GM21515 (cell line): ENCODE data around the gene DDAH1.

Experiments
- ATAC-seq: cut with Tn5 transposase; IDR thresholded peaks from one replicate; pipeline ENCODE4 v1.9.1; 2021; ENCODE audit not compliant: unreplicated experiment

DDAH1 gene

DNA sequence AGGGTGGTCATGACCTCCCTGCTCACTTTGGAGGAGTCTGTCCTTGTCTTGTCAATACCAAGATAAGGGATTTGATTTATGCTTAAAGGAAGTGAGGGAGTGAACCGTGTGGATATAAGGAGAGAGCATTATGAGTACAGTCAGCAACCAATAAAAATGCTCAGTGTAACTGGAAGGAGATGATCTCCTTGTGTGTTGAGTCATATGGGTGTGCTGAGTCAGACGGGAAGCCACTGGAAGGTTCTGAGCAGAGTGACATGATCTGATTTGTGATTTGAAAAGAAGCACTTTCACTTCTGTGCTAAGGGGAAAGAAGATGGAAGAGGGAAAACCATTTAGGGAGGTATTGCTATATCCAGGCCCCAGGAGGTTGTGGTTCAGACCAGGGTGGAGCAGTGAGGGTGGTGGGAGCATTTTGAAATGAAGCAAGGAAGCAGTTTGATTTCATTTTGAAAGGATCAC lies 186.1 kb downstream of the DDAH1 start:
- no peak for ATAC-seq

DNA sequence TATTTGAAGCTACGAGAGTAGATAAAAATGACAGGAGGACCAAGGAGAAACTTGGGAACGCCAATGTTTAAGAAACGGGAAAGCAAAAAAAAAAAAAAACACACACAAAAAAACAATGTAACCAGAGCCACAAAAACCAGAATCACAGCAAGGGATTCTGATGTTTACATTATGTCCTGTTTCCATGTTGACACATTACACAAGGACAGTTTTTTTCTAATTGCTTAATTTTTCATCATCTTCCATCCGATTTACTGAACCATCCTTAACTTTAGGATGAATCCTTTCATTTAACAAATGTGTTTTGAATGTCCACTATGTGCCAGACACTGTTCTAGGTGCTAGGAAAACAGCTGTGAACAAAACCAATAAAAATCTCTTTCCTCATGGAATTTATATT lies 187.2 kb downstream of the DDAH1 start:
- no peak for ATAC-seq

DNA sequence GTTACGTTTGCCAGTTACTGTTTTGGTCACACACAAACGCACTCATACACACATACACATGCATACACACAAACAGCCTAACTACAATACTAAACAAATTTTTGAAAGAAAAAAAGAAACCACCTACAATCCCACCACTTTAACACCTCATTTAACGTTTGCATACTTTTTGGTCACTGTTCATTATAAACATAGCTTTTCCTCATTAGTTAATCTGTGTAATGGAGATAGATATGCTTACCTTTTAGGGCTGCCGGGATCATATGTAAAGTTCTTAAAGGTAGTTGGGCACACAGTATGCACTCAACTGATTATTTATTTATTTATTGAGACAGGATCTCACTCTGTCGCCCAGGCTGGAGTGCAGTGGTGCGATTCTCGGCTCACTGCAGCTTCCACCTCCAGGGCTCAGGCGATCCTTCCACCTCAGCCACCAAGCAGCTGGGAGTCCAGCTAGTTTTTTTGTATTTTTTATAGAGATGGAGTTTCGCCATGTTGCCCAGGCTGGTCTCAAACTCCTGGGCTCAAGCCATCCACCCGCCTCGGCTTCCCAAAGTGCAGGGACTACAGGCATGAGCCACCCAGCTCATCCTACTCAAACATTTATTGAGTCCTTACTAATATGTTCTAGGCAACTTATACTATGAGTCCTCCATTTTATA lies 187.8 kb downstream of the DDAH1 start:
- no peak for ATAC-seq

DNA sequence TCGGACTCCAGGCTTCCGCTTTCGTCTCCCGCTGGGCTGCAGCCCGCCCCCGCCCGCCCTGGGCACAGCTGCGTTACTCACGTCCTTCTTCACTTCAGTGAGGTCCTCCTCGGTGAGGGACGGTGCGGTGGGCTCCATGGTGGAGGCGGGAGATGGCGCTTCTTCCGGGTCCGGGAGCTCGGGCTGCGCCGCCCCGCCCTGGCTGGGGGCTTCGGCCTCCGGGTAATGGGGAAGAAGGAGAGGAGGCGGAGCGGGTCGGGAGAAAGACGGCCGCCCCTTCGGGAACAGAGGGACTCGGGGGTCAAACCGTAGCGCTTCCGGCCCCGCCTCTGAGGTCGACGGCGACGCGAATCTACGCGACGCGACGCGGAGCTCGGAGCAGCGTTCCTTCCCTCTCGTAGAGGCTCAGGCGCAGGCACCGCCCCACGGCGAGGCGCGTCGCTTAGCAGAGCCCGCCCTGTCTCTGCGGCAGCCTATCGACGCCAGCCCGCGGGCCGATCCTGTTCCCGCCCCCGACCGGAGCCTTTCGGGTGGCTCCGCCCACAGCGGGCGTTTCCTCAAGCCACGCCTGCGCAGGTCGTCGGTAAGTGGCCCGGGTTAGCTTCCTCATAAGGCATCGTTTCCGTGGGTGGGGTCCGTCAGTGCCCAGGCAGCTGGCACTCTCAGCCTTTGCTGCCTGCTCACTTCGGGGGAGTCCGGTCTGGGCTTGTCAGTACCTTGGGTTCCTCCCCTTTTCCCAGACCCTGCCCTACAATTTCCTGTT lies 188.6 kb downstream of the DDAH1 start, which contains the start of gene BCL10:
Gene BCL10 (minus strand): TSS at position 418 of the 763 bp plus-strand sequence. CDS start 280 bp downstream, at position 138.
- peak; percentile 98 for ATAC-seq

DNA sequence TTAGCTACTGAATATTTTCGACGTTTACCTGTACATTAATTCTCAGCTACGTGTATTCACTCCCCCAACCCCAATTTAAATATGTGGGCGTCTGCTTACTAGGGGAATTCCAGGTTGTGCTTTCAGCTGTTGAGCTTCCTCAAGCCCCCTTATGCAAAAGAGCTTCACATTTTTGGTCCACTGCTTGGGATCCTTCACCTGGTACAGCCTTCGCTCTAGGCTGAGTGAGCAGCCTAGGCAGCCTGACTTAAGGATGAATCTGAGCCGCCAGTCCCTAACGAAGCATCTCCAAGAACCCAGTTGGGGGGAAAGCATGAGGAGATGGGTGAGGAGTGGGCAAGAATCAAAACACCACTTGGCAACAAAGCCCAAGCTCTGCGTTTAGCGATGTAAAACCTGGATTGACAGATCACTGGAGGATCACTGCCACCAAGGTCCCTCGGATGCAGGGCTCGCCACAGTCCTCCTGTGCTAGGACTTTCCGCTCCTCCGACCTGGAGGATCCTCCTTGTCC lies 189.2 kb downstream of the DDAH1 start:
- ATAC-seq: no peak

DNA sequence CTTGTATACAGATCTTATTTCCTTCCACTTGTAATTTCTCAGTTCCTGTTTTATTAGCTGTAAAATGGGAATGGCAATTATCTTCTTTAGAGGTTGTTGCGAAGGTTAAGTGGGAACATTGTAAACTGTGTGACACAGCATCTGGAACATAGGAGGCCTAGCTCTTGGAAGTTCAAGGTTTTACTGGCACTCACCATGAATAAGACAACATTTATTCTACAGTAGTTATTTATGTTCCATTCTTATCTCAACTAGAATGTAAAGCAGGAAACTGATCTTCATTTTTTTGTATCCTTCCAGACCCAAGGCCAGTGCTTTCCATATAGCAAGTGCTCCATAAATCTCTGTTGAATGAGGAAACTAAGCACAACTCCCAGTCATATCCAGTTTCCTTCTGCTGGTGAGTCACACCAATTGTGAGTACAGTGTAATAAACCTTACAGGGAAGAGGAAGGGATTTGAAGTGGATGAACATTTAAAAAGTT lies 189.9 kb downstream of the DDAH1 start:
- ATAC-seq: no peak

DNA sequence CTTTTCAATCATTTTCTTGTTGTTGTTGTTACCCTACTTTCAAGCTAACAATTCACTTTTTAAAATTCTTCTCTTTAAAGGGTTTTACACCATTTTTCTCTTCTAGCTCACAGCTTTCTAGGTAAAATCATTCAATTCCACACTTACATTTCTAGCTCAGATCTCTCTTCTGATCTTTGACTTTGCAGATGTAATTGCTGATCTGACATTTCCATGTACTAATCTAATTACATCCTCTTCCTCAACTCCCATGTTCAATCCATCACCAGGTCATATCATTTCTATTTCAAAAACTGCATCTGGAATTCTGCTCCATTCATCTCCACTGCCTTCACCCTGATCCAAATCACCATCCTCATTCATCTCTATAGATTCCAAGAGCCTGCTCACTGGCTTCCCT lies 191.6 kb downstream of the DDAH1 start:
- no peak for ATAC-seq

DNA sequence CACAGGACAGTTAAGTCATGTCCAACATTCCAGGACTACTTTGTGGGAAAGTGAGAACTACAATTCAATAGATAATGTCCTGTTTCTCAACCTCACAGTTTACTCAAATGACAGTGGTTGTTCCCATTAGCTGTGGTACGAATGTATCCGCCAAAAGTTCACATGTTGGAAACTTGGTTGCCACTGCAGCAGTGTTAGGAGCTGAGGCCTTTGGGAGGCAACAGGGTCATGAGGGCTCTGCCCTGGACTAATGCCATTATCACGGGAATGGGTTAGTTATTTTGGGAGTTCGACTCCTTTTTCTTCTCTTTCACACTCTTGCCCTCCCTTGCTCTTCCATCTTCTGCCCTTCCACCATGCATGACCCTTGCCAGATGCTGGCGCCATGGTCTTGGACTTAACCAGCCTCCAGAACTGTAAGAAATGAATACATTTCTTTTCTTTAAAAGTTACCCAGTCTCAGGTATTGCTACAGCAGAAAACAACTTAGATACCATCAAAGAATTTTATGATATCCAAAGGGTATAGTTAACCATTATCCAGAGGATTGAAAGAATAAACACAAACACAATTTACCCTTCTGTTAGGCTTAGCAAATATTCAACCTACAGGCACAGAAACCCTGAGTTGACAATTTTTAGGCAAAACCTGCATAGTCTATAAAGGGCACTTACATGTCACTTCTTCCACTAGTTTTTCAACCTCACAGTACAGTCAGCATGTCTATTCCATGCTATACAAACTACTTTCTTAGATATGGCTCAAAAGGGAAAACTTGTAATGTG lies 196.0 kb downstream of the DDAH1 start:
- no peak for ATAC-seq
